Muscle of leg (tissue), 11 donors: ENCODE data around the gene MOV10. TPM values are rescaled to one million over a fixed set of nuclear protein-coding genes. Genes with fewer than 3 reads are reported as not detected.

Experiments
- DNase-seq: peaks from one replicate; pipeline ENCODE4 v3.0.0; 2013
- H3K27ac ChIP-seq: one replicate; pipeline ENCODE4 v1.5.1; 2013; ENCODE audit warnings: mild to moderate bottlenecking, low read length, control low read depth
- H3K27me3 ChIP-seq: one replicate; pipeline ENCODE4 v1.6.1; 2013; ENCODE audit warnings: low read length; ENCODE audit not compliant: control insufficient read depth, insufficient read depth
- H3K36me3 ChIP-seq: one replicate; pipeline ENCODE4 v1.6.1; 2013; ENCODE audit warnings: low read length; ENCODE audit not compliant: control insufficient read depth, insufficient read depth
- H3K4me1 ChIP-seq: one replicate; pipeline ENCODE4 v1.6.1; 2013; ENCODE audit warnings: low read length; ENCODE audit not compliant: control insufficient read depth, insufficient read depth
- H3K4me3 ChIP-seq: one replicate; pipeline ENCODE4 v1.5.1; 2013; ENCODE audit warnings: low read length, control low read depth
- H3K9me3 ChIP-seq: replicated peaks from 2 replicates; pipeline ENCODE4 v1.6.1; 2013; ENCODE audit warnings: low read depth, low read length; ENCODE audit not compliant: control insufficient read depth
- WGBS: methylation state at CpG from one replicate; pipeline ENCODE4 v1.1.5; 2013; ENCODE audit warnings: missing lambda C conversion rate; ENCODE audit not compliant: insufficient coverage; 5-methylcytosine and 5-hydroxymethylcytosine counted together
- polyA plus RNA-seq, 8 donors: library from polyadenylated mRNA; unstranded; fragments of 120-200 nt; gene quantifications; one replicate each; pipeline versions ENCODE4 v1.2.1 to v1.2.3, GENCODE V29; 2013; ENCODE audit warnings: inconsistent platforms in 1 of 8, low replicate concordance in 1 of 8; ENCODE audit not compliant: insufficient read length in 8 of 8, insufficient read depth in 1 of 8
- total RNA-seq: library from RNA; stranded (reverse); fragments of 120-200 nt; gene quantifications from one replicate; pipeline ENCODE4 v1.2.4, GENCODE V29; 2013

Gene MOV10
- total and polyA plus RNA-seq, 9 donors: 35.6 to 70.1 (median 50.1) TPM

DNA sequence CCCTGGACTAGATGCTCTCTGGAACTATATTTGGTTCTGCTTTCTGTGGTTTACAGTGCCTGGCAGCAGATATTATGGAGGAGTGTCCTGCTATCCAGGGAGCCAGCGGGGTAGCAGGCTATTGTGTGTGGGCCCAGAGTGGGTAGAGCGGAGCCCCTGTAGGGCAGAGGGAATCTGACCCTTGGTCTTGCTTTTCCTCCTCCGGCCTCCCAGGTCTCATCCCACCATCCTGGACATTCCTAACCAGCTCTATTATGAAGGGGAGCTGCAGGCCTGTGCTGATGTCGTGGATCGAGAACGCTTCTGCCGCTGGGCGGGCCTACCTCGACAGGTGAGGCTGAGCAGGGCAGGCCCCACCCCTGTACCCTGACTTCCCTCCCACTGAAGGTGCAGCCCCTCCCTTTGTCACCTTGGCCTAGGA lies 23.3 kb downstream of the MOV10 start:
- Histone ChIP-seq H3K4me1 (peaks cover 56% of the 10 kb centered on the region), H3K9me3 (no peaks in the 10 kb centered on the region), H3K27ac (no peak overlapping the region), H3K4me3 (no peak overlapping the region), H3K36me3 (peaks cover 94% of the 10 kb centered on the region), H3K27me3 (no peaks in the 10 kb centered on the region)
- DNase-seq: no peak
- no CpG with 5 or more reads among the region's 9 CpGs for WGBS

DNA sequence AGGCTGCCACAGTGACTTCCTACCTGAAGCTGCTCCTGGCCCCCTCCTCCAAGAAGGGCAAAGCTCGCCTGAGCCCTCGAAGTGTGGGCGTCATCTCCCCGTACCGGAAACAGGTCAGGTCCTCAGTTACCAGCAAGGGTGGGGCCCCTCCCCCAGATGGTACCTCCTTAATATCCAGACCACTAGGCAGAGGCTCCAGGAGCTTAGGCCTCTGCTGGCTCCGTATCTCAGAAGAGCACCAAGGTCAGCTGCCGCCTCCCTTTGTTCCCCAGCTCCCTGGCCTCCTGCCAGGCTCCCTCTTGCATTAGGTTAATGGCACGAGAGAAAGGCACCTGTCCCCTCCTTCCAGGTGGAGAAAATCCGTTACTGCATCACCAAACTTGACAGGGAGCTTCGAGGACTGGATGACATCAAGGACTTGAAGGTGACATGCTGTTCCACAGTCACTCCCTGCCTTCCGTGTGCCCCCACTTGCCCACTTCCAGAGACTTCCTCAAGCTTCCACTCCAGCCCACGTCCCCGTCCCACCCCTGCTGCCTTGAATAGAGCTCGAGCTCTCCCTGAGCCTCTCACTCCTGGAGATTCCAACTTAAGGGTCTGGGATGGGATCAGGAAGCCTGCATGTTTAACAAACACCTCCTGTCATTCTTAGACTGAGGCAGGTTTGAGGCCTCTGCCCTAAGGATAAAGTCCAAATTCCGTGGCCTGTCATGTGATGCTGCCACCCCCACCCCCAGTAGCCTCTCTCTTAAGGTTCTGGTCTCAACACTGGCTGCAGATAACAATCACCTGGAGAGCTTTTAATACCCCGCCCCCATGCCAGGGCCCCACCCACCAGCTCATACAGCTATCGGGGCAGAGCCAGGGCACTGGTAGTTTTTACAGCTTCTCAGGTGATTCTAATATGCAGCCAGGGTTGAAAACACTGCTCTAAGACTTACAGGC lies 24.2 kb downstream of the MOV10 start:
- Histone ChIP-seq H3K4me1 (peaks cover 64% of the 10 kb centered on the region), H3K36me3 (peaks cover 94% of the 10 kb centered on the region), H3K27ac (peak overlapping the region; percentile 96), H3K4me3 (no peak overlapping the region), H3K9me3 (no peaks in the 10 kb centered on the region), H3K27me3 (no peaks in the 10 kb centered on the region)
- no peak for DNase-seq
- WGBS: 61% methylated on average over 16 of the region's 17 CpGs

DNA sequence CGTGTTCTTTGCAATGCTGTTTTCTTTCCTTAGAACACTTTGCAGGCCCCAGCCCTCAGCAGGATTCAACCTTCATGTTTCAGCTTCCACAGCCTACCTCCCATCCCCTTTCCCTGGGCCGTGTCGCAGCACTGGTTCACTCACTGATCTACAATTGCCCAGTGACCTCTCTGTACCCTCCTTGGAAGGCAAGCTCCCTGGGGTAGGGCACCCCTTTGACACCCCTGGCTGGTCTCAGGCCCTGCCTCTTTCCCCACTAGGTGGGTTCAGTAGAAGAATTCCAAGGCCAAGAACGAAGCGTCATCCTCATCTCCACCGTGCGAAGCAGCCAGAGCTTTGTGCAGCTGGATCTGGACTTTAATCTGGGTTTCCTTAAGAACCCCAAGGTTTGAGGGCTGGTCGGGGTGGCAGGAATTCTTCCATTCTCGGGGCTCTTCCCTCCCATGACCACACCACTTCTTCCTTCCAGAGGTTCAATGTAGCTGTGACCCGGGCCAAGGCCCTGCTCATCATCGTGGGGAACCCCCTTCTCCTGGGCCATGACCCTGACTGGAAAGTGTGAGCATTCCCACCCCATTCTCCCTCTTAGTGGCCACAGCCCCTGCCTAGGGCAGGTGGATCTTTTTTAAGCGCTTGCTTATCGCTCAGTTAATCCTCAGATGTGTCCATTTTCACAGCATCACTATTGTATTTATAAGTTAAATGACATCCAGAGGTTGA lies 25.1 kb downstream of the MOV10 start:
- Histone ChIP-seq H3K4me3 (no peak overlapping the region), H3K4me1 (peaks cover 68% of the 10 kb centered on the region), H3K27me3 (no peaks in the 10 kb centered on the region), H3K9me3 (no peaks in the 10 kb centered on the region), H3K36me3 (peaks cover 88% of the 10 kb centered on the region), H3K27ac (peak overlapping the region; percentile 96)
- 68% methylated on average over 7 of the region's 13 CpGs for WGBS
- DNase-seq: no peak

DNA sequence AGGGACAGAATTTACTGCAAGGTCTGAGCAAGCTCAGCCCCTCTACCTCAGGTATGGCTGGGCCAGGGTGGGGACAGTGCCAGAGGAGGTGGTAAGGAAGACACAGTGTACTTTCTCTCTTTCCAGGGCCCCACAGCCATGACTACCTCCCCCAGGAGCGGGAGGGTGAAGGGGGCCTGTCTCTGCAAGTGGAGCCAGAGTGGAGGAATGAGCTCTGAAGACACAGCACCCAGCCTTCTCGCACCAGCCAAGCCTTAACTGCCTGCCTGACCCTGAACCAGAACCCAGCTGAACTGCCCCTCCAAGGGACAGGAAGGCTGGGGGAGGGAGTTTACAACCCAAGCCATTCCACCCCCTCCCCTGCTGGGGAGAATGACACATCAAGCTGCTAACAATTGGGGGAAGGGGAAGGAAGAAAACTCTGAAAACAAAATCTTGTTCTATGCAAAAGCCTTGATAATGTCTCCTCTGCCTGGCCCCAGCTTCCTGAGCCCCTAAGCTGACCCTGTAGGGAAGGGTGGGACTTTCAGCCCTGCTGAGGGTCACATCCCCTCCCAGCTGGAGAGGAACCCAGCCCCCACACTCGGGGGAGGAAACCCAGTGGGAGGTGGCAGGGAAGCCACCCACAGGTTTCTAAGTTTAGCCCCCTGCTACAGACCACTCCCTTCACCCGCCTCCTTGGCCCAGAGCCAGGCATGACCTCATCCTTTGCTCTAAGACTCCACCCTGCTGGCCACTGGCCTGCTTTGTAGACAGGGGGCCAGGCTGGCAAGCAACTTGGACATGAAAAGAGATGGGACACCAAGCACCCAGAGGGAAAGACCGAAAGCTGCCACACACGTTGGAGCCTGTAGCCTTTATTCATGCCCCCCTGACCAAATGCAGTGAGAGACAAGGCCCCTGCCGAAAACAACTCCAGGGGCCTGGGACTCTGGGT lies 26.1 kb downstream of the MOV10 start:
- Histone ChIP-seq H3K9me3 (no peaks in the 10 kb centered on the region), H3K4me1 (peaks cover 78% of the 10 kb centered on the region), H3K4me3 (no peak overlapping the region), H3K27me3 (no peaks in the 10 kb centered on the region), H3K27ac (peak overlapping the region; percentile 96), H3K36me3 (peaks cover 78% of the 10 kb centered on the region)
- DNase-seq: peak; percentile 98
- 14% methylated on average over 2 of the region's 7 CpGs for WGBS

DNA sequence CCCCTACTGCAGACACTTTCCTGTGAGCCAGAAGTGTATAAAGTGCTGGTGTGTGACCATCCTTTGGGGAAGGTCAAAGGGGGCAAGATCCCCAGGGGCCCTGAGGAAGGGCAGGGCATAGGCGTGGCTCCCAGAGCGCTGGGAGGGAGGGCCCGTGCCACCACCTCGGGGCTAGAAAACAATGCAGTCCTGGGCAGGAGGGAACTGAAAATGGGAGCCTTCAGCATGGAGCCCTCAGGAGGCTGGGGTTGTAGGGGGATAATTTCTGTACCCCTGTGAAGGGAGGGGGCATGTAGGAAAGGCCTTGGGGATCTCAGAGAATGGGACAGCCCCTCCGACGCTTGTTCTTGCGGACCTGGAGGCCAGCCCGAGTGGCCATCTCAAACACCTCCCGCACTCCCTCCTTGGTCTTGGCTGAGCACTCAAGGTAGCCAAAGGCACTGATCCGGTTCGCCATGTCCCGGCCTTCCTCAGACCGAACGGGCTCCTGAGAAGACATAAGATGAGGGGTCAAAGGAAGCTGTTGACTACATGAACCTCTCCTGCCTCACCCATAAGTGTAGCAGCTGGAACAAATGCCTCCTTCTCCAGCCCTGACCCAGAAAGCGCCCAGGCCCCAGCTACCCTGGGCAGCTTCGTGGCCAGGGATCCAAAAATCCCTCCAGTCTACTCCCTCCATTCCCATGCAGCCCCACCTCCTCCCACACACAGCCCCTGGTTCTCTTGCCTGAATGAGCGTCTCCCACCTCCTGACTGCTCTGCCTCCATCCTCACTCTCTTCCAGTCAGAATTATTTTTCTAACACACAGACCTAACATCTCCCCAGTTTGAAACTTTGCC lies 27.0 kb downstream of the MOV10 start:
- H3K4me1 ChIP-seq: peaks cover 84% of the 10 kb centered on the region
- H3K27me3 ChIP-seq: no peaks in the 10 kb centered on the region
- H3K27ac ChIP-seq: peak overlapping the region; percentile 96
- H3K4me3 ChIP-seq: no peak overlapping the region
- H3K36me3 ChIP-seq: peaks cover 69% of the 10 kb centered on the region
- 61% methylated on average over 12 of the region's 17 CpGs for WGBS
- no peak for DNase-seq
- H3K9me3 ChIP-seq: no peaks in the 10 kb centered on the region

DNA sequence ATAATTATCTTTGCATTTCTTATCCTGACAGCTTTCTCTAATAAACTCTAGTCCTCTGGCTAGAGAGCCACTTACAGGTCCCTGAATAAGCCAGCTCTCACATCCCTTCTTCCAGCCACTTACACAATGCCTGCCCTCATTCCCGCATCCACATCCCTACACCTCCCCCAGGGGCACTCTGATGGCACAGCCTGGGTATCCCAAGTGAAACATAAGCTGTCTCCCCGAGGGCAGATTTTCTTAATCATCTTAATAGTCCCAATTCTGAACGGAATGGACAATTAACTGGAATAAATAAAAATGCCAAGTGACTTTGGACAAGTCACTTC lies 27.6 kb downstream of the MOV10 start:
- H3K27ac ChIP-seq: peak overlapping the region; percentile 96
- H3K27me3 ChIP-seq: no peaks in the 10 kb centered on the region
- no peak overlapping the region for H3K4me3 ChIP-seq
- peaks cover 84% of the 10 kb centered on the region for H3K4me1 ChIP-seq
- WGBS: 50% methylated on average over 1 of the region's 3 CpGs
- no peak for DNase-seq
- peaks cover 63% of the 10 kb centered on the region for H3K36me3 ChIP-seq
- H3K9me3 ChIP-seq: no peaks in the 10 kb centered on the region

DNA sequence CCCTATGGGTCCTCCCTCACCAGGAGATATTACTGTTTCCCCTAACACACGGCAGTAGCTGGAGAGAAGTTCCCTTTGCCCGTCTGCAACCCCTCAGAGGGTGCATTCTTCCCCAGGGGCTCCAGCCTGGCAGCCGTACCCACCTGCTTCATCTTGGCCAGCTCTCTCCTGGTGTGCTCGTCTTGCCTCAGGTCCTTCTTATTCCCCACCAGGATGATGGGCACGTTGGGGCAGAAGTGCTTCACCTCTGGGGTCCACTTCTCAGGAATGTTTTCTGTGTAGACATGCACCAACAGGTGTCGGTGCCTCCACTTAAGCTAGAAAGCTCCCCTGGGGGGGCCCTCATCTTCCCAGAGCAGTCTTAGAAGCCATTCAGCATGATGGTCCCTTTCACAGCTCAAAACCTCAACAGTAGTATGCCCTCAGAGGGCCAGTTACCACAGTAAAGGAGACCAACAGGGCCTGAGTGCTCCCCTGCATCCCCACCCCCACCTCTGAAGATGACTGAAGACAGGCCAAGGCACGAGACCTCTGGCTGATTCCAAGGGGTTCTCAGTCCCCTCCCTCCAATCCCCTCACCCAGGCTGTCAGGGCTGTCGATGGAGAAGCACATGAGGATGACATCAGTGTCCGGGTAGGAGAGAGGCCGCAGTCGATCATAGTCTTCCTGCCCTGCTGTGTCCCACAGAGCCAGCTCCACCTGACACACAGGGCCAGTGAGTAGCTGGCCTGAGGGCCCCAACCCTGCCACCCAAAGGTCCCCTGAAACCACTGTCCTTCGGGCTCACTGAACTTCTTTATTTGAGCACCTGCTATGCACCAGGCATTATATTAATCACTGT lies 28.2 kb downstream of the MOV10 start:
- H3K4me3 ChIP-seq: no peak overlapping the region
- 62% methylated on average over 7 of the region's 12 CpGs for WGBS
- DNase-seq: no peak
- H3K4me1 ChIP-seq: peaks cover 87% of the 10 kb centered on the region
- H3K36me3 ChIP-seq: peaks cover 62% of the 10 kb centered on the region
- H3K27ac ChIP-seq: peak overlapping the region; percentile 96
- H3K9me3 ChIP-seq: no peaks in the 10 kb centered on the region
- no peaks in the 10 kb centered on the region for H3K27me3 ChIP-seq

DNA sequence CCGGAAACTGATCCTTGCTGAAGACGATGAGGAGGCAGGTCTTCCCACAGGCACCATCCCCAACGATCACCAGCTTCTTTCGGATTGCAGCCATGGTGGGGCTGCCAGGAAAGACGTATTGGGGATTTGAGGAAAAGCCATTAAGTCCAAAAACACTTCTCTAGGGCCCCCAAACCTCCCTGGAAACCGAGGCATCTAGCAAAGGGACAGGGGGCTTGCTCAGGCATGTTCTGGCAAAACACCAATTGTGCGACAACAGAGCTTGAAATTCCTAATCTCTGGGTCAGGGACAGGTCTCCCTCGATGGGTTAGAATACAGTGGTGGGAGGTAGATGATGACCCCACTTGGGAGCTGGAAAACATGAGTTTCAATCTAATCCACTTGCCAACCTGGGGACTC lies 29.2 kb downstream of the MOV10 start:
- Histone ChIP-seq H3K27me3 (peaks cover 2% of the 10 kb centered on the region), H3K4me3 (no peak overlapping the region), H3K36me3 (peaks cover 51% of the 10 kb centered on the region), H3K9me3 (no peaks in the 10 kb centered on the region), H3K4me1 (peaks cover 78% of the 10 kb centered on the region), H3K27ac (peak overlapping the region; percentile 99)
- WGBS: 82% methylated on average over 3 of the region's 8 CpGs
- DNase-seq: no peak
